GM23338 (cell line): ENCODE data around the gene SSNA1. TPM values are rescaled to one million over a fixed set of nuclear protein-coding genes. Genes with fewer than 3 reads are reported as not detected.

ENCODE experiments used
- ATAC-seq: fragments of 200-7000 bp; cut with Tn5 transposase; 3 replicates; pipeline ENCODE4 v1.9.1; 2020
- DNase-seq: peaks from one replicate; pipeline ENCODE4 v3.0.0-alpha.2; 2015; ENCODE audit warnings: low spot score
- H2AFZ ChIP-seq: fragments of 200-600 bp; sonication (generic); 2 replicates; pipeline ENCODE4 v1.8.0; 2016; ENCODE audit warnings: antibody characterized with exemption, mild to moderate bottlenecking, moderate library complexity
- H3F3A ChIP-seq: fragments of 200-600 bp; sonication (generic); replicated peaks from 2 replicates; pipeline ENCODE4 v1.8.0; 2017; ENCODE audit warnings: antibody characterized with exemption, mixed run types, low read depth
- H3K27ac ChIP-seq: fragments of 200-600 bp; sonication (generic); 2 replicates; pipeline ENCODE4 v1.6.1; 2016; ENCODE audit warnings: low read depth
- H3K27me3 ChIP-seq: fragments of 200-600 bp; sonication (generic); 2 replicates; pipeline ENCODE4 v1.8.0; 2016; ENCODE audit warnings: mild to moderate bottlenecking, mixed run types, moderate library complexity; ENCODE audit not compliant: insufficient read depth
- H3K36me3 ChIP-seq: fragments of 200-600 bp; sonication (generic); 2 replicates; pipeline ENCODE4 v1.8.0; 2016; ENCODE audit warnings: mild to moderate bottlenecking; ENCODE audit not compliant: insufficient read depth
- H3K4me1 ChIP-seq: fragments of 200-600 bp; sonication (generic); 2 replicates; pipeline ENCODE4 v1.8.0; 2016; ENCODE audit warnings: mild to moderate bottlenecking, moderate library complexity; ENCODE audit not compliant: insufficient read depth
- H3K4me2 ChIP-seq: fragments of 200-600 bp; sonication (generic); 2 replicates; pipeline ENCODE4 v1.7.1; 2017; ENCODE audit warnings: mixed run types
- H3K4me3 ChIP-seq: fragments of 200-600 bp; sonication (generic); 2 replicates; pipeline ENCODE4 v1.6.1; 2016; ENCODE audit warnings: mixed run types
- H3K79me2 ChIP-seq: fragments of 200-600 bp; sonication (generic); replicated peaks from 2 replicates; pipeline ENCODE4 v1.8.0; 2017; ENCODE audit warnings: mild to moderate bottlenecking; ENCODE audit not compliant: insufficient read depth
- H3K9me2 ChIP-seq: fragments of 200-600 bp; sonication (generic); 2 replicates; pipeline ENCODE4 v1.8.0; 2017; ENCODE audit not compliant: insufficient read depth
- H4K20me1 ChIP-seq: fragments of 200-600 bp; sonication (generic); replicated peaks from 2 replicates; pipeline ENCODE4 v1.8.0; 2017; ENCODE audit warnings: mild to moderate bottlenecking; ENCODE audit not compliant: insufficient read depth
- H3K27ac Mint-ChIP-seq: 2 replicates; pipeline ENCODE4 v1.8.0; 2020; ENCODE audit warnings: inconsistent platforms, mild to moderate bottlenecking, moderate library complexity, mixed read lengths
- H3K27me3 Mint-ChIP-seq: 3 replicates; pipeline ENCODE4 v1.8.0; 2022; ENCODE audit warnings: low read depth, mild to moderate bottlenecking, moderate library complexity, mixed read lengths, inconsistent platforms; ENCODE audit not compliant: insufficient read depth, poor library complexity
- H3K36me3 Mint-ChIP-seq: 3 replicates; pipeline ENCODE4 v1.8.0; 2021; ENCODE audit warnings: low read depth, mild to moderate bottlenecking, inconsistent platforms, moderate library complexity, mixed read lengths
- H3K4me1 Mint-ChIP-seq: 3 replicates; pipeline ENCODE4 v1.8.0; 2020; ENCODE audit warnings: mild to moderate bottlenecking, inconsistent platforms, mixed read lengths
- H3K4me3 Mint-ChIP-seq: 3 replicates; pipeline ENCODE4 v1.8.0; 2021; ENCODE audit warnings: moderate library complexity, mild to moderate bottlenecking, inconsistent platforms, mixed read lengths
- H3K9me3 Mint-ChIP-seq: 3 replicates; pipeline ENCODE4 v1.8.0; 2020; ENCODE audit warnings: moderate library complexity, mild to moderate bottlenecking, inconsistent platforms, mixed read lengths
- CREB1 ChIP-seq: fragments of 250-450 bp; sonication (Bioruptor Pico); IDR thresholded peaks from 2 replicates; pipeline ENCODE4 v1.5.0; 2020; ENCODE audit warnings: low read depth, mild to moderate bottlenecking, moderate library complexity
- EZH2 ChIP-seq: fragments of 200-600 bp; sonication (generic); IDR thresholded peaks from one replicate; pipeline ENCODE4 v1.8.0; 2017; ENCODE audit warnings: antibody characterized with exemption, mild to moderate bottlenecking, low read depth; ENCODE audit not compliant: unreplicated experiment
- EZH2phosphoT487 ChIP-seq: fragments of 200-600 bp; sonication (generic); IDR thresholded peaks from one replicate; pipeline ENCODE4 v1.8.1; 2018; ENCODE audit warnings: antibody characterized with exemption; ENCODE audit not compliant: unreplicated experiment
- JUNB ChIP-seq: IDR thresholded peaks from one replicate; pipeline ENCODE4 v1.6.1; 2016; ENCODE audit warnings: antibody characterized with exemption; ENCODE audit not compliant: unreplicated experiment
- NANOG ChIP-seq: IDR thresholded peaks from 2 replicates; pipeline ENCODE4 v1.6.1; 2016; ENCODE audit warnings: antibody characterized with exemption, borderline replicate concordance
- POLR2AphosphoS5 ChIP-seq: IDR thresholded peaks from 2 replicates; pipeline ENCODE4 v1.6.1; 2016; ENCODE audit warnings: antibody characterized with exemption, low read depth
- STAT1 ChIP-seq: IDR thresholded peaks from one replicate; pipeline ENCODE4 v1.6.1; 2016; ENCODE audit warnings: antibody characterized with exemption; ENCODE audit not compliant: unreplicated experiment
- ZNF114 ChIP-seq: fragments of 250-450 bp; sonication (Bioruptor Pico); IDR thresholded peaks from 2 replicates; pipeline ENCODE4 v1.5.0; 2020; ENCODE audit warnings: mild to moderate bottlenecking, moderate library complexity
- ZNF331 ChIP-seq: fragments of 250-450 bp; sonication (Bioruptor Pico); IDR thresholded peaks from 2 replicates; pipeline ENCODE4 v1.5.0; 2020; ENCODE audit warnings: low read depth, mild to moderate bottlenecking, moderate library complexity
- polyA plus RNA-seq: library from polyadenylated mRNA; unstranded; fragments of >200 nt; fragmentation: Nextera tagmentation; extraction: Ambion mirVana; gene quantifications from 2 replicates; pipeline ENCODE4 v1.2.1, GENCODE V29; 2016
- total RNA-seq: library from RNA; depleted of rRNA; stranded (reverse); fragments of >200 nt; shearing (Covaris generic); gene quantifications from 2 replicates; pipeline ENCODE4 v1.2.3, GENCODE V29; 2014
- TF ChIP-seq, protein P1 (sequence below): IDR thresholded peaks from 2 replicates; pipeline ENCODE4 v1.6.1; 2016; ENCODE audit warnings: antibody characterized with exemption
- TF ChIP-seq, protein P2 (sequence below): fragments of 250-450 bp; sonication (Bioruptor Pico); IDR thresholded peaks from 2 replicates; pipeline ENCODE4 v1.5.0; 2020; ENCODE audit warnings: mild to moderate bottlenecking, moderate library complexity
- TF ChIP-seq, protein P3 (sequence below): IDR thresholded peaks from one replicate; pipeline ENCODE4 v1.6.1; 2018; ENCODE audit warnings: antibody characterized with exemption; ENCODE audit not compliant: unreplicated experiment
- TF ChIP-seq, protein P4 (sequence below), 2 experiments: fragments of 200-600 bp in 1 of 2; sonication (generic) in 1 of 2; conservative IDR thresholded peaks; 2 replicates each; pipeline versions ENCODE4 v1.5.1 to v1.6.1; 2016 to 2017; ENCODE audit warnings: antibody characterized with exemption in 2 of 2, low read depth in 2 of 2, mild to moderate bottlenecking in 2 of 2, moderate library complexity in 1 of 2

Gene SSNA1
- total and polyA plus RNA-seq, 2 experiments from 2014 or later, result 132 to 154 TPM

DNA sequence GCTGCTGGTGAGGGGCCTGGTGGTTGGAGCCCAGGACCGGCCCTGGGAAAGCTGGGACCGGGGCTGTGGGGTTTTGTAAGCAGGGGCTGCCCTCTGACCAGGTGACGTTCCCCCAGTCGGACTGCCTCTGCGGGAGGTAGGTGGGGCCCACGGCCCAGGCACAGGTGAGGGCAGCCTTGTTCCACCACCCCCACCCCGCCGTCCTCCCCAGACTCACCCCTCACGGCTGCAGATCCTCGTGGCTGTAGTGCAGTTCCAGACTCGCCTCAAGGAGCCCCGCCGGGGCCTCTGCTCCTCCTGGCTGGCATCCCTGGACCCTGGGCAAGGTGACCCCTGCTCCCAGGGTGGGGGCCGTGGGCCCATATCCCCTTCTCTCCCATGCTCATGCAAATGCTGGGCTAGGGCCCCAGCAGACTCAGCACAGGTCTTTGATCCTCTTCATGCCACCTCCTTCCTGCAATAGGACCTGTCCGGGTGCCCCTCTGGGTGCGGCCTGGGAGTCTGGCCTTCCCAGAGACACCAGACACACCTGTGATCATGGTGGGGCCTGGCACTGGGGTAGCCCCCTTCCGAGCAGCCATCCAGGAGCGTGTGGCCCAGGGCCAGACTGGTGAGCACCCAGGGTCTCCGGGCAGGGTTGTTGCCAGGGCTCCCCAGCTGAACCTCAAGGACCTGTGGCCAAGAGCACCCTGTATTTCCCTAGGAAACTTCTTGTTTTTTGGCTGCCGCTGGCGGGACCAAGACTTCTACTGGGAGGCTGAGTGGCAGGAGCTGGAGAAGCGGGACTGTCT lies 26.9 kb downstream of the SSNA1 start:
- H3K9me2 ChIP-seq, result no peaks in the 10 kb centered on the region
- no peak overlapping the region for H3K27ac ChIP-seq
- H2AFZ ChIP-seq, result no peak overlapping the region
- Mint-ChIP-seq H3K27ac (no peak overlapping the region), H3K9me3 (no peaks in the 10 kb centered on the region; the same call in 2 of the 3 replicates), H3K27me3 (no peaks in the 10 kb centered on the region), H3K36me3 (peaks cover 5% of the 10 kb centered on the region; the same call in 2 of the 3 replicates), H3K4me1 (peaks cover 7% of the 10 kb centered on the region; the same call in 2 of the 3 replicates), H3K4me3 (no peak overlapping the region)
- no peak for ATAC-seq
- H3K36me3 ChIP-seq, result no peaks in the 10 kb centered on the region
- no peak overlapping the region for H3K4me2 ChIP-seq
- no peaks in the 10 kb centered on the region; the same call in 1 of the 2 replicates for H4K20me1 ChIP-seq
- H3K79me2 ChIP-seq, result no peaks in the 10 kb centered on the region
- no peak overlapping the region for H3K4me3 ChIP-seq
- TF ChIP-seq CREB1 (CRISPR knock-in tag) (no peak), STAT1 (no peak), ZNF114 (CRISPR knock-in tag) (no peak), EZH2phosphoT487 (no peak), EZH2 (no peak), JUNB (no peak), NANOG (no peak), POLR2AphosphoS5 (no peak), ZNF331 (CRISPR knock-in tag) (no peak)
- TF ChIP-seq, protein P1, sequence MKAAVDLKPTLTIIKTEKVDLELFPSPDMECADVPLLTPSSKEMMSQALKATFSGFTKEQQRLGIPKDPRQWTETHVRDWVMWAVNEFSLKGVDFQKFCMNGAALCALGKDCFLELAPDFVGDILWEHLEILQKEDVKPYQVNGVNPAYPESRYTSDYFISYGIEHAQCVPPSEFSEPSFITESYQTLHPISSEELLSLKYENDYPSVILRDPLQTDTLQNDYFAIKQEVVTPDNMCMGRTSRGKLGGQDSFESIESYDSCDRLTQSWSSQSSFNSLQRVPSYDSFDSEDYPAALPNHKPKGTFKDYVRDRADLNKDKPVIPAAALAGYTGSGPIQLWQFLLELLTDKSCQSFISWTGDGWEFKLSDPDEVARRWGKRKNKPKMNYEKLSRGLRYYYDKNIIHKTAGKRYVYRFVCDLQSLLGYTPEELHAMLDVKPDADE, result no peak
- TF ChIP-seq, protein P2, sequence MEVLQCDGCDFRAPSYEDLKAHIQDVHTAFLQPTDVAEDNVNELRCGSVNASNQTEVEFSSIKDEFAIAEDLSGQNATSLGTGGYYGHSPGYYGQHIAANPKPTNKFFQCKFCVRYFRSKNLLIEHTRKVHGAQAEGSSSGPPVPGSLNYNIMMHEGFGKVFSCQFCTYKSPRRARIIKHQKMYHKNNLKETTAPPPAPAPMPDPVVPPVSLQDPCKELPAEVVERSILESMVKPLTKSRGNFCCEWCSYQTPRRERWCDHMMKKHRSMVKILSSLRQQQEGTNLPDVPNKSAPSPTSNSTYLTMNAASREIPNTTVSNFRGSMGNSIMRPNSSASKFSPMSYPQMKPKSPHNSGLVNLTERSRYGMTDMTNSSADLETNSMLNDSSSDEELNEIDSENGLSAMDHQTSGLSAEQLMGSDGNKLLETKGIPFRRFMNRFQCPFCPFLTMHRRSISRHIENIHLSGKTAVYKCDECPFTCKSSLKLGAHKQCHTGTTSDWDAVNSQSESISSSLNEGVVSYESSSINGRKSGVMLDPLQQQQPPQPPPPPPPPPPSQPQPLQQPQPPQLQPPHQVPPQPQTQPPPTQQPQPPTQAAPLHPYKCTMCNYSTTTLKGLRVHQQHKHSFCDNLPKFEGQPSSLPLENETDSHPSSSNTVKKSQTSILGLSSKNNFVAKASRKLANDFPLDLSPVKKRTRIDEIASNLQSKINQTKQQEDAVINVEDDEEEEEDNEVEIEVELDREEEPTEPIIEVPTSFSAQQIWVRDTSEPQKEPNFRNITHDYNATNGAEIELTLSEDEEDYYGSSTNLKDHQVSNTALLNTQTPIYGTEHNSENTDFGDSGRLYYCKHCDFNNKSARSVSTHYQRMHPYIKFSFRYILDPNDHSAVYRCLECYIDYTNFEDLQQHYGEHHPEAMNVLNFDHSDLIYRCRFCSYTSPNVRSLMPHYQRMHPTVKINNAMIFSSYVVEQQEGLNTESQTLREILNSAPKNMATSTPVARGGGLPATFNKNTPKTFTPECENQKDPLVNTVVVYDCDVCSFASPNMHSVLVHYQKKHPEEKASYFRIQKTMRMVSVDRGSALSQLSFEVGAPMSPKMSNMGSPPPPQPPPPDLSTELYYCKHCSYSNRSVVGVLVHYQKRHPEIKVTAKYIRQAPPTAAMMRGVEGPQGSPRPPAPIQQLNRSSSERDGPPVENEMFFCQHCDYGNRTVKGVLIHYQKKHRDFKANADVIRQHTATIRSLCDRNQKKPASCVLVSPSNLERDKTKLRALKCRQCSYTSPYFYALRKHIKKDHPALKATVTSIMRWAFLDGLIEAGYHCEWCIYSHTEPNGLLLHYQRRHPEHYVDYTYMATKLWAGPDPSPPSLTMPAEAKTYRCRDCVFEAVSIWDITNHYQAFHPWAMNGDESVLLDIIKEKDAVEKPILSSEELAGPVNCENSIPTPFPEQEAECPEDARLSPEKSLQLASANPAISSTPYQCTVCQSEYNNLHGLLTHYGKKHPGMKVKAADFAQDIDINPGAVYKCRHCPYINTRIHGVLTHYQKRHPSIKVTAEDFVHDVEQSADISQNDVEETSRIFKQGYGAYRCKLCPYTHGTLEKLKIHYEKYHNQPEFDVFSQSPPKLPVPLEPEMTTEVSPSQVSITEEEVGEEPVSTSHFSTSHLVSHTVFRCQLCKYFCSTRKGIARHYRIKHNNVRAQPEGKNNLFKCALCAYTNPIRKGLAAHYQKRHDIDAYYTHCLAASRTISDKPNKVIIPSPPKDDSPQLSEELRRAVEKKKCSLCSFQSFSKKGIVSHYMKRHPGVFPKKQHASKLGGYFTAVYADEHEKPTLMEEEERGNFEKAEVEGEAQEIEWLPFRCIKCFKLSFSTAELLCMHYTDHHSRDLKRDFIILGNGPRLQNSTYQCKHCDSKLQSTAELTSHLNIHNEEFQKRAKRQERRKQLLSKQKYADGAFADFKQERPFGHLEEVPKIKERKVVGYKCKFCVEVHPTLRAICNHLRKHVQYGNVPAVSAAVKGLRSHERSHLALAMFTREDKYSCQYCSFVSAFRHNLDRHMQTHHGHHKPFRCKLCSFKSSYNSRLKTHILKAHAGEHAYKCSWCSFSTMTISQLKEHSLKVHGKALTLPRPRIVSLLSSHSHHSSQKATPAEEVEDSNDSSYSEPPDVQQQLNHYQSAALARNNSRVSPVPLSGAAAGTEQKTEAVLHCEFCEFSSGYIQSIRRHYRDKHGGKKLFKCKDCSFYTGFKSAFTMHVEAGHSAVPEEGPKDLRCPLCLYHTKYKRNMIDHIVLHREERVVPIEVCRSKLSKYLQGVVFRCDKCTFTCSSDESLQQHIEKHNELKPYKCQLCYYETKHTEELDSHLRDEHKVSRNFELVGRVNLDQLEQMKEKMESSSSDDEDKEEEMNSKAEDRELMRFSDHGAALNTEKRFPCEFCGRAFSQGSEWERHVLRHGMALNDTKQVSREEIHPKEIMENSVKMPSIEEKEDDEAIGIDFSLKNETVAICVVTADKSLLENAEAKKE (CRISPR knock-in tag), result no peak
- TF ChIP-seq, protein P3, sequence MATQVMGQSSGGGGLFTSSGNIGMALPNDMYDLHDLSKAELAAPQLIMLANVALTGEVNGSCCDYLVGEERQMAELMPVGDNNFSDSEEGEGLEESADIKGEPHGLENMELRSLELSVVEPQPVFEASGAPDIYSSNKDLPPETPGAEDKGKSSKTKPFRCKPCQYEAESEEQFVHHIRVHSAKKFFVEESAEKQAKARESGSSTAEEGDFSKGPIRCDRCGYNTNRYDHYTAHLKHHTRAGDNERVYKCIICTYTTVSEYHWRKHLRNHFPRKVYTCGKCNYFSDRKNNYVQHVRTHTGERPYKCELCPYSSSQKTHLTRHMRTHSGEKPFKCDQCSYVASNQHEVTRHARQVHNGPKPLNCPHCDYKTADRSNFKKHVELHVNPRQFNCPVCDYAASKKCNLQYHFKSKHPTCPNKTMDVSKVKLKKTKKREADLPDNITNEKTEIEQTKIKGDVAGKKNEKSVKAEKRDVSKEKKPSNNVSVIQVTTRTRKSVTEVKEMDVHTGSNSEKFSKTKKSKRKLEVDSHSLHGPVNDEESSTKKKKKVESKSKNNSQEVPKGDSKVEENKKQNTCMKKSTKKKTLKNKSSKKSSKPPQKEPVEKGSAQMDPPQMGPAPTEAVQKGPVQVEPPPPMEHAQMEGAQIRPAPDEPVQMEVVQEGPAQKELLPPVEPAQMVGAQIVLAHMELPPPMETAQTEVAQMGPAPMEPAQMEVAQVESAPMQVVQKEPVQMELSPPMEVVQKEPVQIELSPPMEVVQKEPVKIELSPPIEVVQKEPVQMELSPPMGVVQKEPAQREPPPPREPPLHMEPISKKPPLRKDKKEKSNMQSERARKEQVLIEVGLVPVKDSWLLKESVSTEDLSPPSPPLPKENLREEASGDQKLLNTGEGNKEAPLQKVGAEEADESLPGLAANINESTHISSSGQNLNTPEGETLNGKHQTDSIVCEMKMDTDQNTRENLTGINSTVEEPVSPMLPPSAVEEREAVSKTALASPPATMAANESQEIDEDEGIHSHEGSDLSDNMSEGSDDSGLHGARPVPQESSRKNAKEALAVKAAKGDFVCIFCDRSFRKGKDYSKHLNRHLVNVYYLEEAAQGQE, result no peak
- TF ChIP-seq, protein P4, sequence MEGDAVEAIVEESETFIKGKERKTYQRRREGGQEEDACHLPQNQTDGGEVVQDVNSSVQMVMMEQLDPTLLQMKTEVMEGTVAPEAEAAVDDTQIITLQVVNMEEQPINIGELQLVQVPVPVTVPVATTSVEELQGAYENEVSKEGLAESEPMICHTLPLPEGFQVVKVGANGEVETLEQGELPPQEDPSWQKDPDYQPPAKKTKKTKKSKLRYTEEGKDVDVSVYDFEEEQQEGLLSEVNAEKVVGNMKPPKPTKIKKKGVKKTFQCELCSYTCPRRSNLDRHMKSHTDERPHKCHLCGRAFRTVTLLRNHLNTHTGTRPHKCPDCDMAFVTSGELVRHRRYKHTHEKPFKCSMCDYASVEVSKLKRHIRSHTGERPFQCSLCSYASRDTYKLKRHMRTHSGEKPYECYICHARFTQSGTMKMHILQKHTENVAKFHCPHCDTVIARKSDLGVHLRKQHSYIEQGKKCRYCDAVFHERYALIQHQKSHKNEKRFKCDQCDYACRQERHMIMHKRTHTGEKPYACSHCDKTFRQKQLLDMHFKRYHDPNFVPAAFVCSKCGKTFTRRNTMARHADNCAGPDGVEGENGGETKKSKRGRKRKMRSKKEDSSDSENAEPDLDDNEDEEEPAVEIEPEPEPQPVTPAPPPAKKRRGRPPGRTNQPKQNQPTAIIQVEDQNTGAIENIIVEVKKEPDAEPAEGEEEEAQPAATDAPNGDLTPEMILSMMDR (conservative IDR thresholded peaks at IDR 0.05; ENCODE audit: low read depth in 2 of 2), result no peak
- H3F3A ChIP-seq, result 0 out of 2 replicates have a peak, but pooled peaks cover 3% of the 10 kb centered on the region
- DNase-seq, result no peak
- 0 out of 2 replicates have a peak, but pooled peaks cover 3% of the 10 kb centered on the region for H3K4me1 ChIP-seq
- no peaks in the 10 kb centered on the region for H3K27me3 ChIP-seq
